DND-41 (cell line): ENCODE results near the gene BLOC1S4.

Experiments used
- EZH2 ChIP-seq: IDR thresholded peaks from 3 replicates; pipeline ENCODE4 v1.6.1; 2012; ENCODE audit warnings: borderline replicate concordance, low read depth, mild to moderate bottlenecking, moderate library complexity, low read length, inconsistent platforms; ENCODE audit not compliant: severe bottlenecking
- TF ChIP-seq, protein P1 (sequence below): IDR thresholded peaks from 2 replicates; pipeline ENCODE4 v1.5.1; 2012; ENCODE audit warnings: borderline replicate concordance, low read length, moderate library complexity, mild to moderate bottlenecking; ENCODE audit not compliant: poor library complexity, severe bottlenecking; ENCODE audit errors: extremely low read depth

GRCh38 chr4:6709230-6710114 lies 6.5 kb upstream of the BLOC1S4 start, which contains the start of gene MRFAP1L1:
- TF ChIP-seq, protein P1, sequence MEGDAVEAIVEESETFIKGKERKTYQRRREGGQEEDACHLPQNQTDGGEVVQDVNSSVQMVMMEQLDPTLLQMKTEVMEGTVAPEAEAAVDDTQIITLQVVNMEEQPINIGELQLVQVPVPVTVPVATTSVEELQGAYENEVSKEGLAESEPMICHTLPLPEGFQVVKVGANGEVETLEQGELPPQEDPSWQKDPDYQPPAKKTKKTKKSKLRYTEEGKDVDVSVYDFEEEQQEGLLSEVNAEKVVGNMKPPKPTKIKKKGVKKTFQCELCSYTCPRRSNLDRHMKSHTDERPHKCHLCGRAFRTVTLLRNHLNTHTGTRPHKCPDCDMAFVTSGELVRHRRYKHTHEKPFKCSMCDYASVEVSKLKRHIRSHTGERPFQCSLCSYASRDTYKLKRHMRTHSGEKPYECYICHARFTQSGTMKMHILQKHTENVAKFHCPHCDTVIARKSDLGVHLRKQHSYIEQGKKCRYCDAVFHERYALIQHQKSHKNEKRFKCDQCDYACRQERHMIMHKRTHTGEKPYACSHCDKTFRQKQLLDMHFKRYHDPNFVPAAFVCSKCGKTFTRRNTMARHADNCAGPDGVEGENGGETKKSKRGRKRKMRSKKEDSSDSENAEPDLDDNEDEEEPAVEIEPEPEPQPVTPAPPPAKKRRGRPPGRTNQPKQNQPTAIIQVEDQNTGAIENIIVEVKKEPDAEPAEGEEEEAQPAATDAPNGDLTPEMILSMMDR = no peak
- no peak for TF ChIP-seq EZH2
